MG63 (cell line): ENCODE results near the gene STK39. TPM values are rescaled to one million over a fixed set of nuclear protein-coding genes. Genes with fewer than 3 reads are reported as not detected.
A peak's percentile ranks its signal among the peaks of the same experiment; 100 is the strongest.

ENCODE experiments used
- DNase-seq: peaks from one replicate; pipeline ENCODE4 v3.0.0-alpha.2; 2020
- H3K27me3 ChIP-seq: fragments of 250-450 bp; sonication (Bioruptor Pico); 2 replicates; pipeline ENCODE4 v1.5.1; 2020; ENCODE audit warnings: mild to moderate bottlenecking, moderate library complexity
- H3K36me3 ChIP-seq: fragments of 250-450 bp; sonication (Bioruptor Pico); 2 replicates; pipeline ENCODE4 v1.5.1; 2020; ENCODE audit warnings: mild to moderate bottlenecking, moderate library complexity
- H3K4me3 ChIP-seq: fragments of 250-450 bp; sonication (Bioruptor Pico); 2 replicates; pipeline ENCODE4 v1.5.1; 2020; ENCODE audit warnings: mild to moderate bottlenecking, moderate library complexity
- H3K9me3 ChIP-seq: fragments of 250-450 bp; sonication (Bioruptor Pico); 2 replicates; pipeline ENCODE4 v1.5.1; 2020; ENCODE audit warnings: mild to moderate bottlenecking, moderate library complexity
- total RNA-seq: library from RNA; depleted of rRNA; stranded (reverse); fragments of >200 nt; shearing (Covaris generic); gene quantifications from 2 replicates; pipeline ENCODE4 v1.2.3, GENCODE V29; 2014; ENCODE audit warnings: low replicate concordance

STK39 gene
- total RNA-seq, 1 experiment from 2014 or later = 28.1 TPM

DNA sequence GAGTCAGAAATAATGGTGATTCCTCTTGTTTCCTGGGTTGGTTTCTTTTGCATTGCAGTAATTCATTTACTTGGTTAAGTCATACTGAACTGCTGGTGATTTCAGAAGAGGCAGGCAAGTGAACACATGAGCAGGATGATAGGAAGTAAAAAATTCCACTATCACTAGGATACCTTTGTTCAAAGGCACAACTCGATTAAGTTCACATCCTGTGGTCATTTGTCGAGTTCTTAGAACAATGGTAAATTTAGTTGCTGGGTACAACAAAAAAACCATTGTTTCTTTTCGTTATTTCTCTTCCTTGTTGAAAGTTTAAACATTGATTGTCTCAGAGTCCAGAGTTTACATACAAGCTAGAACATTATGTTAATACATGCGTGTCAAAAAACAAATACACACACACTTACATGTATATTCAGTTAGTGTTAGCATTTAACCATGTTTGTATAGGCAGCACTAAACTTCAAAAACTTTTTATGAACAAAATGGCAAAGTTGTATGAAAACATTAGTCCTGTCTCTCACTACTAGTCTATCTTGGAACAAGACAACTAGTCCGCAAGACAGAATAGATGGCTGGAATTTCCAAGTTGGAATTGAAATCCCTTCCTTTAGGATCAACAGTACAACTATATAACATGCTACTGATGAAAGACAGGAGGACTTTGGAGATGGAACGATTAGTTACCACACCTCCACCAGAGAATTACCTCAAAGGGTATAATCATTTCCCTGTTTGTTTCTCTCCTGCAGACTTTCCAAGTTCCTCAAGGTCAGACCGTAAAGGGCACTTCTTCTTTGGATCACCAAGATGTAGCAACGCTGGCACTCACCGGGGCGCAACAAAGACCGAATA lies 26.2 kb downstream of the STK39 start:
- Histone ChIP-seq H3K9me3 (no peaks in the 10 kb centered on the region), H3K4me3 (no peak overlapping the region), H3K36me3 (no peaks in the 10 kb centered on the region), H3K27me3 (no peaks in the 10 kb centered on the region)
- DNase-seq = no peak

DNA sequence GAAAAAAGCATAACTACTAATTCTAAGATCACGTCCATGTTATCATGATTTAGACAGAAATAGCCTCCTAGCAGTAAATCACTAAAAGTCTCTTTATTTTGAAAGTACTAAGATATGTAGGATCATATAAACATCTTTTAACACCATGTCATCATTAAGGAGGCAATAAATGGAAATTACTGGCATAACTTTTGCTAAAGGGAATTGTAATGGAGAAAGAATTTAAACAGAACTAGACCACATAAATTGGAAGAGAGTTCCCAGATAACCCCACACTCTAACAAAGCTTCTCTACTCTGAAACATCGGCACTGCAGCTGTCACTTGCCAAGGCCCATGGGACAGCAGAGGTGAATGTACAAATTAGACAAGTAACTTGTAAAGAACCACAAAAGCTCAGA lies 29.5 kb downstream of the STK39 start:
- Histone ChIP-seq H3K9me3 (no peaks in the 10 kb centered on the region), H3K4me3 (no peak overlapping the region), H3K27me3 (no peaks in the 10 kb centered on the region), H3K36me3 (no peaks in the 10 kb centered on the region)
- DNase-seq = no peak

- H3K36me3 ChIP-seq = no peaks in the 10 kb centered on the region; the same call in 1 of the 2 replicates
- H3K4me3 ChIP-seq = no peak overlapping the region
- no peaks in the 10 kb centered on the region for H3K27me3 ChIP-seq
- peak; percentile 47 for DNase-seq
- no peaks in the 10 kb centered on the region for H3K9me3 ChIP-seq
Measured at GRCh38 chr2:168216351-168217005, 30.9 kb downstream of the STK39 start.

- Histone ChIP-seq H3K36me3 (no peaks in the 10 kb centered on the region; the same call in 1 of the 2 replicates), H3K4me3 (no peak overlapping the region), H3K27me3 (no peaks in the 10 kb centered on the region), H3K9me3 (no peaks in the 10 kb centered on the region)
- no peak for DNase-seq
Measured at GRCh38 chr2:168215813-168216212, 31.6 kb downstream of the STK39 start.

DNA sequence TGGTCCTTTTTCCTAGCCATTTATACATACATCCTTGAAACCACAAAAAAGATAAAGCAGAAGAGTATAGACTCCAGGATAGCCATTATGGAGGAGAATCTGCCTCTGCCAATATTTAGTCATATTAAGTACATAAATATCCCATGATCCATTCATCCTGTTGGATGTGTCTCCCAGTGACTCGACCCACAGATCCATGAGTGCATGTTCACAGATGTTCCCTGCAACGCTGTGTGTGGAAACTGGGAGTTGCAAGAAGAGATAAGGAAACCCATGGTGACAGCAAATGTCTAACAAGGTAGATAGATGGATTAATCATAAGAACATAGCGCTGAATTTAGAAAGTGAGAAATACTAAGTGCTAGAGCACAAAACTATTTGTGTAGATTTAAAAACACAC lies 34.5 kb downstream of the STK39 start:
- peak; percentile 63 for DNase-seq
- Histone ChIP-seq H3K36me3 (peaks cover 8% of the 10 kb centered on the region; the same call in 1 of the 2 replicates), H3K4me3 (no peak overlapping the region), H3K27me3 (no peaks in the 10 kb centered on the region), H3K9me3 (no peaks in the 10 kb centered on the region; the same call in 1 of the 2 replicates)

DNA sequence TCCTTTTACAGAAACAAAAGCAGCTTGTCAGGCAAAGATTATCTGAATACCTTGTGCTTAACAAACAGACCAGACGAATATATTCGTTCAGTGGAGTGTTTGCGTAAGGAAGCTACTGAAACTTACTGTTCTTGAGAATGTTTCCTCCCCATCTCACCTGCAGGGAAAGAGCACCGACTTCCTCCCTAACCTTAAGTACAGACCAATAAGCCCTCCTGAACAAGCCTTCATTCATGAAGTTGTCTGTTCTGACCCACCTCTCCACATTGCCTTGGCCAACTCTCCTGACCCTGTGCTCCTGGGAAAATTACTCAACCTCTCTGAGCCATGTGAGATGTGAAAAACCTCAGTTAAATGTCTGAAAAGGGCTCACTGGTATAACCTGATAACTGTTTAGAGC lies 35.2 kb downstream of the STK39 start:
- H3K27me3 ChIP-seq = no peaks in the 10 kb centered on the region
- DNase-seq = no peak
- H3K9me3 ChIP-seq = no peaks in the 10 kb centered on the region; the same call in 1 of the 2 replicates
- peaks cover 8% of the 10 kb centered on the region; the same call in 1 of the 2 replicates for H3K36me3 ChIP-seq
- no peak overlapping the region for H3K4me3 ChIP-seq

GRCh38 chr2:168211664-168212163 lies 35.7 kb downstream of the STK39 start:
- no peaks in the 10 kb centered on the region; the same call in 1 of the 2 replicates for H3K9me3 ChIP-seq
- H3K36me3 ChIP-seq = peaks cover 8% of the 10 kb centered on the region; the same call in 1 of the 2 replicates
- no peak overlapping the region for H3K4me3 ChIP-seq
- no peaks in the 10 kb centered on the region for H3K27me3 ChIP-seq
- DNase-seq = no peak

DNA sequence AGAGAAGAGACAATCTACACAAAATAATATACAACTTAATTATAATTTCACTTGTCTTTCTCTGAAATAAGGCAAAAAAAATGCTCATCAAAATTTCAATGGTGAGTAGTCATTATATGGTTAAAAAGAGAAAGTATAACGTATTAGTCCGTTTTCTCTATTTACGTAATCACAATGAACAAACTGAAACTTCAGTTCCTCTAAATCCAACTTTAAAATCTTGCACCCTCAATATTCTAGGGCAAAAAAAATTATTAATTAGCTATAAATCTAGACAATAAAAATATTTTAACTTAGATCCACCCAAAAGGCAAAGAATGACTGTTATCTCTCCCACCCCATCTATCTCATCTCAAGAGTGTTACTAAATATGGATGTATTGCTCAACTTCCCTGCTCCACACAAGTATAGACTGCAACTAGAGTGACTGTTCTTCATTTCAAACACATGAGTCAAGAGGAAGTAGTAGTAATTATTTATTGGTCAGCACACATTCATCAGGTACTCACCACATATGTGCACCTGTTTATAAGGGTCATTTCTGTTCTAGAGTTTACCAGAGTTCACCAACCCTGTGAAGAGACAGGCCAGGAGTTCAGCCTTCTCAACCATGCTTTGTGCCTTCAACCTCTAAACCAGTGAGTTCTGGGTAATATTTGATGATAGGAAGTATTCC lies 36.4 kb downstream of the STK39 start:
- peak overlapping the region; percentile 11; the same call in 1 of the 2 replicates for H3K4me3 ChIP-seq
- no peak for DNase-seq

GRCh38 chr2:168210216-168210894 lies 37.0 kb downstream of the STK39 start:
- peaks cover 8% of the 10 kb centered on the region; the same call in 1 of the 2 replicates for H3K36me3 ChIP-seq
- H3K27me3 ChIP-seq = no peaks in the 10 kb centered on the region
- no peaks in the 10 kb centered on the region; the same call in 1 of the 2 replicates for H3K9me3 ChIP-seq
- no peak for DNase-seq
- H3K4me3 ChIP-seq = no peak overlapping the region

More for the DNA sequence above, 36.4 kb downstream of the STK39 start:
- H3K27me3 ChIP-seq = no peaks in the 10 kb centered on the region
- peaks cover 8% of the 10 kb centered on the region; the same call in 1 of the 2 replicates for H3K36me3 ChIP-seq
- H3K9me3 ChIP-seq = no peaks in the 10 kb centered on the region; the same call in 1 of the 2 replicates

DNA sequence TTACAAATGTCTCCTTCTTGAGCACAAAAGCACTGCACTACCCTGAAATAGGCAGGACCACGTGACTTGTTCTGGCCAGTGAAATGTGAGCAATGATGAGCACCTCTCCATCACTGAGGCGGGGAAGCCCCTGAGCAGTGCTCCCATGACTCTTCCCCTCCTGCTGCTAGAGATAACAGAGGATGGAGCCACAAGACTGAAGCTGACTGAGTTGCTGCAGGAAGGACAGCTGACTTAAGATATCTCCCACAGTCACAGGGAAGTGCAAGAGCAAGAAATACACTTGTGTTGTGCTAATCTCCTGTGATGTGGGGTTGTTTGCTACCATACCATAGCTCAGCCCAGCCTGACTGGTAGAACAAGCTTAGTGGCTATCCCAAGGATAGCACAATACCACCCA lies 38.7 kb downstream of the STK39 start:
- no peaks in the 10 kb centered on the region; the same call in 1 of the 2 replicates for H3K9me3 ChIP-seq
- DNase-seq = no peak
- no peak overlapping the region for H3K4me3 ChIP-seq

GRCh38 chr2:168207851-168208250 lies 39.5 kb downstream of the STK39 start:
- DNase-seq = no peak
- Histone ChIP-seq H3K4me3 (no peak overlapping the region), H3K9me3 (no peaks in the 10 kb centered on the region; the same call in 1 of the 2 replicates), H3K27me3 (no peaks in the 10 kb centered on the region), H3K36me3 (peaks cover 8% of the 10 kb centered on the region; the same call in 1 of the 2 replicates)

More for the DNA sequence above, 38.7 kb downstream of the STK39 start:
- Histone ChIP-seq H3K36me3 (peaks cover 8% of the 10 kb centered on the region; the same call in 1 of the 2 replicates), H3K27me3 (no peaks in the 10 kb centered on the region)

DNA sequence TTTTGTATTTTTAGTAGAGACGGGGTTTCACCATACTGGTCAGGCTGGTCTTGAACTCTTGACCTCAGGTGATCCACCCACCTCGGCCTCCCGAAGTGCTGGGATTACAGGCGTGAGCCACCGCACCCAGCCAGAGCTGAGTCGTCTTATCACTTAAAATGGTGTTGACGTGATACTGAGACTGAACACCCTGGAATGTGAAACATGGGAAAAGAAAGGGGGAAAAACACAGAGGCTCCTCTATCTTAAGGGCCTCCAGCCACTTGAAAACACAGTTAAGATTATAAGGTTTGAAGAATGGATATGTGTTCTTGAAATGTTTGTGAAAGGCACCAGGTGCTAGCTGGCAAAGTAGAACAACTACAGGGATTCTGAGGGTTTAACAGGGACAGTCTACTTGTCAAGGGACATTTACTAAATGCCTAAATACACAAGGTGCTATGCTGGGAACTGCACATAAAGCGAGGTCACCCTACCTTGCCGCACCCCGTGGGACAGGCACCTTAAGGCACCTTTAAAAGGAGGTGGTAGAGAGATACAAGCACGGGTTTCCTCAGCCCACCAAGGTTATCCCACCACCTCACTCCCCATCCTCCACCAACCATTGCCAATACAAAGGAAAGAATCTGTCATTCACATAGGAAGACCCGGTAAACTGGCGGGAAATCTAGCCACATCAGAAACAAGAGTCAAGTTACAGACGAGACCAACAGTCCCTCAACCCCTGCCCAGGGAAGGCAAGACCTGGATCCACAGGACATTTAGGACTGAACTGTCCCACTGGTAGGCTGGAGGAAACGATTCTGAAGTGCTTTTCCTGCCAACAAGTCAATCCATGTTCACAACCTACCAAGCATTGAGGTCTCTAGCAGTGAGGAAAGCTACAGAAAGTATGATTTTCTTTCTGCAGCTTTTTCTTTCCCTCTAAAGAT lies 43.4 kb downstream of the STK39 start:
- Histone ChIP-seq H3K9me3 (no peaks in the 10 kb centered on the region; the same call in 1 of the 2 replicates), H3K27me3 (no peaks in the 10 kb centered on the region), H3K36me3 (peaks cover 6% of the 10 kb centered on the region; the same call in 1 of the 2 replicates), H3K4me3 (no peak overlapping the region)
- DNase-seq = no peak

DNA sequence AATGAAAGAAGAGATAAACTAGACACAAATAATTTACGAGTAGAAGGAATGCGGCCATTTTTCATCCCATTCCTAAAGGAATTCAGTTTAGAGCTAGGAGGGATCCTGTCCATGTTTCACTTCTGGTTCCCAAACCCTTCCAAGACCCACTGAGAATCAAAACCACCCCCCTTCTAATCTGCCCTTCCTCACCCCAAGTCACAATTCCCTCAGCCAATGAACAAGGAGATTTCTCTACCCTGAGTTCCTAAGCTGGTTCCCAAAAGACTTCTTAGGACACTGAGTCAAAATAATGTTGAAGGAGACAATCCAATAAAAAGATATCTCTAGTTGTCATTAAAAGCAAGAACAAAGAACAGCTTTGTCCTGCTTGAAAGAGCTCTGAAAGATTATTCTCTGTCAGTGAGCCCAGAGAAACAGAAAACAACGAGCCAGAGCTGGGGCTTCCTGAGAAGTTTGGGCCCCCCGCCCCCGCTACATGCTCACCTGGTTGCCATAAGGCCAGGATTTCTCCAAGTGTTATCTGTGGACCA lies 45.7 kb downstream of the STK39 start:
- no peak for DNase-seq
- no peaks in the 10 kb centered on the region for H3K9me3 ChIP-seq
- H3K4me3 ChIP-seq = no peak overlapping the region
- no peaks in the 10 kb centered on the region for H3K36me3 ChIP-seq
- no peaks in the 10 kb centered on the region for H3K27me3 ChIP-seq

DNA sequence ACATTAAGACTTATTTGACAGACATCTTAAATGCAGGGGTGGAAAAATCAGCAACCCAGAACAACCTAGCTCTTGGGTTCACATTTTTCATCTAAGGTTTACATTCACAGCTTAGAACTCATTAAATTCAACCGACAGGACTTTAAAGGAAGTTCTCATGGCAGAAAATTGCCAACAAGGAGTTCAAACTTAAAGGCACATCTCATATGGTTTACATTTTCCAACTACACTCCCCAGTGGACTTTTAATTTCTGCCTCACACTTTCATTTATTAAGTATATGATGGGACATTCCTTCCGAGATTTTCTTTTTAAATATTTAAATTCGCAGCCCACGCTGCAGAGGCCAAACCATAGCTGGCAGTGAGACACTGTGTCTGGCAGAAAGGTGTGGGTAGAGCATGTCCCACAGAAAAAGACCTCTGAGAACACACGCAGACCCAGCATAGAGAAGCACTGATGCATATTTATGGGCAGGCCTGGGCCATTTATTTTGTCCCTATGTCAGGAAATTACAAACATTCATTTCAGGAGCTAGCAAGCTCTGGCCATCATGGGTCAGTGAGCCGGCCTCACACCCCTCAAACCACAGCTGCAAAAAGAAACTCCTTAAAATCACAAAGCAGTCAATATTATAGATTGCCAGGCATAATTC lies 46.3 kb downstream of the STK39 start:
- H3K9me3 ChIP-seq = no peaks in the 10 kb centered on the region
- H3K36me3 ChIP-seq = 0 out of 2 replicates have a peak, but pooled peaks cover 3% of the 10 kb centered on the region
- no peak overlapping the region for H3K4me3 ChIP-seq
- no peak for DNase-seq
- H3K27me3 ChIP-seq = no peaks in the 10 kb centered on the region
